Left lung (tissue), 10 donors: ENCODE measurements around the gene TPCN2. TPM values are rescaled to one million over a fixed set of nuclear protein-coding genes. Genes with fewer than 3 reads are reported as not detected.

Experiments used
- ATAC-seq: fragments of 200-7000 bp; cut with Tn5 transposase; one replicate; pipeline ENCODE4 v1.9.1; 2020; ENCODE audit warnings: moderate library complexity
- DNase-seq, 4 donors: peaks; one replicate each; pipeline ENCODE4 v3.0.0-alpha.2; 2013 to 2020
- H3K27ac ChIP-seq, 2 donors: fragments of 200-600 bp; sonication (generic) in 1 of 2; one replicate each; pipeline versions ENCODE4 v1.5.0 to v1.8.0; 2020 to 2021
- H3K27me3 ChIP-seq, 2 donors: fragments of 200-600 bp; sonication (generic) in 1 of 2; one replicate each; pipeline versions ENCODE4 v1.5.0 to v1.8.0; 2020 to 2021
- H3K36me3 ChIP-seq, 2 donors: fragments of 200-600 bp; sonication (generic) in 1 of 2; one replicate each; pipeline versions ENCODE4 v1.5.0 to v1.8.0; 2020 to 2021
- H3K4me1 ChIP-seq, 2 donors: fragments of 200-600 bp; one replicate each; pipeline ENCODE4 v1.8.0; 2021
- H3K4me3 ChIP-seq, 2 donors: fragments of 200-600 bp; sonication (generic) in 1 of 2; one replicate each; pipeline versions ENCODE4 v1.5.0 to v1.8.0; 2020 to 2021; ENCODE audit warnings: mild to moderate bottlenecking in 1 of 2
- H3K9me3 ChIP-seq, 2 donors: fragments of 200-600 bp; sonication (generic) in 1 of 2; one replicate each; pipeline versions ENCODE4 v1.5.0 to v1.8.0; 2020 to 2021
- intact Hi-C, 2 donors: fragments of 100-400 bp; cut with DNase I; formaldehyde crosslinking; loops; one replicate each; pipeline versions ENCODE4 v1.11.2 to v1.14.2; 2022
- polyA plus RNA-seq, 6 donors: library from polyadenylated mRNA; unstranded; fragments of 120-200 nt; gene quantifications; one replicate each; pipeline ENCODE4 v1.2.1, GENCODE V29; 2013; ENCODE audit not compliant: insufficient read length in 6 of 6
- total RNA-seq, 2 donors: library from RNA; stranded (reverse); fragmentation: NEBNext Ultra II Directional; extraction: Animal tissue kit (Norgen Biotek cat#: 25700); gene quantifications; one replicate each; pipeline ENCODE4 v1.2.1, GENCODE V29; 2021
- TF ChIP-seq, protein P1 (sequence below), 2 donors: fragments of 200-600 bp; sonication (generic) in 1 of 2; IDR thresholded peaks; one replicate each; pipeline versions ENCODE4 v1.5.0 to v1.8.0; 2021; ENCODE audit warnings: antibody characterized with exemption in 2 of 2
- donor health status: DM: no; HTN: yes; CAD: no.
- donor health status: DM: no; HTN: no; CAD: no.

The TPCN2 gene
- total and polyA plus RNA-seq, 8 donors, result 12.1 to 22.0 (median 14.9) TPM

DNA sequence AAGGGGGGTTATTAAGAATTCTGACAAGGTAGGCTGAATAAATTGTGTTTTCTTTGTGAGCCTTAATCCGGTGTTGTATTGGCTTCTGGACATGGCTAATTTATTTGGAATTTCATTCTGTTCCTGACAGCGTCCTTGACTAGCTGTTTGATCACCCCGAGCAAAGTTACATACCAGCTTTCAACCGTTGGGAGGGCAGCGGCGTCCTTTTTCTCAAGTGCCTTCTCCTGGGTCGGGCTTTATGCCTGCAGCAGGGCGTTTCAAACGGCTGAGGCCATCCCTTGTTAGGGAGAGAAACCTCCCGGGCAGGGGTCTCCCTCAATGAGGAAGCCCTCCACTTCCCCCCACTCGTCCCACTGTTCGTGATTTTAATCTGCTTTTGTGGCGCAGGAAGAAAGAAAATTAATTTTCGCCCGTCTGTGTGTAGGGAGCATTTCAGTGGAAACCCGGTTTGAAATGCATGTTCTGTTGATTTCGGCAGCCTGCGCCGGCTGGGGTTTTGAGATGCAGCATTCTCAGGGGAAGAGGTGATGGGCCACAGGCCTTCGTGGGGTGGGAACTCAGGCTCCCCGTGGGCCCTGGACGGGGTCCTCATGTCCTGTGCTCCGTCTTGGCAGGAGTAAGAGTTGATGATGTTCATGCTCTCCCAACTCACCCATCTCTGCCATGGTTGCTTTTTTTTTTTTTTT, 104.1 kb downstream of the TPCN2 start:
- Histone ChIP-seq H3K4me3 (no peak overlapping the region), H3K36me3 (no peaks in the 10 kb centered on the region), H3K27me3 (peaks cover 0 to 12% of the 10 kb centered on the region in 2 donors), H3K9me3 (peaks cover 0 to 2% of the 10 kb centered on the region in 2 donors), H3K4me1 (peaks cover 9 to 17% of the 10 kb centered on the region in 2 donors), H3K27ac (no peak overlapping the region)
- intact Hi-C loops, result no loop called here
- TF ChIP-seq, protein P1, sequence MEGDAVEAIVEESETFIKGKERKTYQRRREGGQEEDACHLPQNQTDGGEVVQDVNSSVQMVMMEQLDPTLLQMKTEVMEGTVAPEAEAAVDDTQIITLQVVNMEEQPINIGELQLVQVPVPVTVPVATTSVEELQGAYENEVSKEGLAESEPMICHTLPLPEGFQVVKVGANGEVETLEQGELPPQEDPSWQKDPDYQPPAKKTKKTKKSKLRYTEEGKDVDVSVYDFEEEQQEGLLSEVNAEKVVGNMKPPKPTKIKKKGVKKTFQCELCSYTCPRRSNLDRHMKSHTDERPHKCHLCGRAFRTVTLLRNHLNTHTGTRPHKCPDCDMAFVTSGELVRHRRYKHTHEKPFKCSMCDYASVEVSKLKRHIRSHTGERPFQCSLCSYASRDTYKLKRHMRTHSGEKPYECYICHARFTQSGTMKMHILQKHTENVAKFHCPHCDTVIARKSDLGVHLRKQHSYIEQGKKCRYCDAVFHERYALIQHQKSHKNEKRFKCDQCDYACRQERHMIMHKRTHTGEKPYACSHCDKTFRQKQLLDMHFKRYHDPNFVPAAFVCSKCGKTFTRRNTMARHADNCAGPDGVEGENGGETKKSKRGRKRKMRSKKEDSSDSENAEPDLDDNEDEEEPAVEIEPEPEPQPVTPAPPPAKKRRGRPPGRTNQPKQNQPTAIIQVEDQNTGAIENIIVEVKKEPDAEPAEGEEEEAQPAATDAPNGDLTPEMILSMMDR (IDR thresholded peaks at IDR 0.05), result no peak
- DNase-seq, result peak in 1 of 4 donors; percentile 26
- no peak for ATAC-seq

DNA sequence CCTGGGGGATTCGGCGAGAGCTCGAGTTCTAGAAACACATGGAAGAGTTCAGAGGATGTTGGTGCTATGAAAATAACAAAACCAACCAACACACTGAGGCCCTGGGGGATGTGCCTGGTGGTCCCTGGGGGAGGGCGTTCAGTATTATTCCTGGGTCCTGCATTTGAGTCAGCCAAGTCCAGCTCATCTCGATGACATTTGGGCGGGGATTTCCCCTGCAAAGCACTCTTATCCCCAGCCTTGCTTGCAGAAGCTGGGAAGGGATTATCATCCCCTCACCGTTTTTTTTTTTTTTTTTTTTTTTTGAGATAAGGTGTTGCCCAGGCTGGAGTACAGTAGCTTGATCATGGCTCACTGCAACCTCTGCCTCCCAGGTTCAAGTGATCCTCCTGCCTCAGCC, 104.9 kb downstream of the TPCN2 start:
- Histone ChIP-seq H3K36me3 (no peaks in the 10 kb centered on the region), H3K9me3 (peaks cover 0 to 2% of the 10 kb centered on the region in 2 donors), H3K4me1 (peaks cover 9 to 17% of the 10 kb centered on the region in 2 donors), H3K27ac (no peak overlapping the region), H3K4me3 (no peak overlapping the region), H3K27me3 (peaks cover 0 to 12% of the 10 kb centered on the region in 2 donors)
- TF ChIP-seq, protein P1 (IDR thresholded peaks at IDR 0.05), result no peak
- intact Hi-C loops, result no loop called here
- ATAC-seq (no peak), DNase-seq (no peak)

DNA sequence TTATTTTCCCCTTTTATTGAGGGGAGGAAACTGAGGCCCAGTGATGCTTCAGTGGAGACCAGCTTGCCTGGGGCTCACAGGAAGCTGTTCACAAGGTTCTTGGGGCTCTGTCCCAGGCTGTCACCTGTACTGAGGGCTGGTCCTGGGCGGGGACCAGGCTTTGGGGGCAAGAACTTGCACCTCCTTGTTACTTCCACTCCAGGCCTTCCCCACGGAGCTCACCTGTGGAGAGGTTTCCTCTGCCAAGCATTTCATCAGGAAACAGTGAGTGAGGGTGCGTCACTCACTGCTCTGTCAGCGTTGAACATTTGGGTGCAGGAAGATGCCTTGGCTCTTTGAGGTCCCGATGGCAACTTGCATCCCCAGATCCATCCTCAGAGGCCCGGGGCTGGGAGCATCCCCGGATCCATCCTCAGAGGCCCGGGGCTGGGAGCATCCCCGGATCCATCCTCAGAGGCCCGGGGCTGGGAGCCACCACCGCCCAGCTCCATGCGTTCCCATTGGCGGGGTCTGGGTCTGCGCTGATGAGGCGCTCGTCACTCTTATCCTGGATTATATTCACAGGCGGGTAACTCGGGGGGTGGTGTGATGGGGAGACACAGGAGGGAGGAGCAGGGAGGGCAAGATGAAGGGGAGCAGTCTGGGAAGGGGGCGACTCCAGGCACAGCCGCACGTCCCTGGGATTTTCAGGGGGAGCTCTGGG, 105.6 kb downstream of the TPCN2 start:
- peaks cover 9 to 17% of the 10 kb centered on the region in 2 donors for H3K4me1 ChIP-seq
- TF ChIP-seq, protein P1 (IDR thresholded peaks at IDR 0.05), result no peak
- no peak overlapping the region for H3K4me3 ChIP-seq
- H3K27ac ChIP-seq, result no peak overlapping the region
- ATAC-seq (no peak), DNase-seq (no peak)
- intact Hi-C loops, result no loop called here
- H3K36me3 ChIP-seq, result no peaks in the 10 kb centered on the region
- peaks cover 0 to 2% of the 10 kb centered on the region in 2 donors for H3K9me3 ChIP-seq
- H3K27me3 ChIP-seq, result peaks cover 0 to 12% of the 10 kb centered on the region in 2 donors

DNA sequence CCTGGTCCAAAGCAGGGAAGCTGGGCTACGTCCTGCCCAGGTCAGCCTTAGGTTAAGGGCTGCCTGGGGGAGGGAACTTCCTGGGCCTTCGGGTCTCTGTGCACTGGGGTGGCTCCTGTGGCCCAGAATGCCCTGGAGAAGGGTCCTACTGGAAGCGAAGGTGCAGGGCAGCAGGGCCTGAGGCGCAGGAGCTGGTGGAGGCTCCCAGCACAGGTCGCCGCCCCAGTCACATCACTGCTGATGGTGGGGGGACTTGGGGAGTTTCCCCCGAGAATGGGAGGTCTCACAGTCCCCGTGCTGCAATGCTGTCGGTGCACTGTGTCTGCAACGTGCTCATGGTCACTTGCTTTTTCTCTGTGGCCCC, 106.2 kb downstream of the TPCN2 start:
- Histone ChIP-seq H3K27me3 (peaks cover 0 to 12% of the 10 kb centered on the region in 2 donors), H3K36me3 (no peaks in the 10 kb centered on the region), H3K9me3 (peaks cover 0 to 2% of the 10 kb centered on the region in 2 donors), H3K27ac (no peak overlapping the region), H3K4me3 (no peak overlapping the region), H3K4me1 (peaks cover 9 to 17% of the 10 kb centered on the region in 2 donors)
- TF ChIP-seq, protein P1 (IDR thresholded peaks at IDR 0.05), result no peak
- ATAC-seq (no peak), DNase-seq (no peak)
- intact Hi-C loops, result no loop called here
